GM06990 (cell line): ENCODE measurements around the gene ZFP14.

Experiments used
- DNase-seq: peaks from one replicate; pipeline ENCODE4 v3.0.0-alpha.2; 2011; ENCODE audit not compliant: insufficient read length; ENCODE audit errors: extremely low read depth
- H3K27me3 ChIP-seq: replicated peaks from 2 replicates; pipeline ENCODE4 v1.6.0; 2011; ENCODE audit warnings: low read length; ENCODE audit not compliant: control insufficient read depth, insufficient read depth
- H3K36me3 ChIP-seq: 2 replicates; pipeline ENCODE4 v1.5.1; 2011; ENCODE audit warnings: low read length; ENCODE audit not compliant: control insufficient read depth, insufficient read depth
- H3K4me3 ChIP-seq: replicated peaks from 2 replicates; pipeline ENCODE4 v1.5.1; 2011; ENCODE audit warnings: low read depth, mild to moderate bottlenecking, control low read depth, low read length
- CTCF ChIP-seq: IDR thresholded peaks from 2 replicates; pipeline ENCODE4 v1.5.1; 2011; ENCODE audit warnings: low read length, control low read depth, mild to moderate bottlenecking, inconsistent platforms; ENCODE audit not compliant: insufficient read depth, poor library complexity, severe bottlenecking

The ZFP14 gene

DNA sequence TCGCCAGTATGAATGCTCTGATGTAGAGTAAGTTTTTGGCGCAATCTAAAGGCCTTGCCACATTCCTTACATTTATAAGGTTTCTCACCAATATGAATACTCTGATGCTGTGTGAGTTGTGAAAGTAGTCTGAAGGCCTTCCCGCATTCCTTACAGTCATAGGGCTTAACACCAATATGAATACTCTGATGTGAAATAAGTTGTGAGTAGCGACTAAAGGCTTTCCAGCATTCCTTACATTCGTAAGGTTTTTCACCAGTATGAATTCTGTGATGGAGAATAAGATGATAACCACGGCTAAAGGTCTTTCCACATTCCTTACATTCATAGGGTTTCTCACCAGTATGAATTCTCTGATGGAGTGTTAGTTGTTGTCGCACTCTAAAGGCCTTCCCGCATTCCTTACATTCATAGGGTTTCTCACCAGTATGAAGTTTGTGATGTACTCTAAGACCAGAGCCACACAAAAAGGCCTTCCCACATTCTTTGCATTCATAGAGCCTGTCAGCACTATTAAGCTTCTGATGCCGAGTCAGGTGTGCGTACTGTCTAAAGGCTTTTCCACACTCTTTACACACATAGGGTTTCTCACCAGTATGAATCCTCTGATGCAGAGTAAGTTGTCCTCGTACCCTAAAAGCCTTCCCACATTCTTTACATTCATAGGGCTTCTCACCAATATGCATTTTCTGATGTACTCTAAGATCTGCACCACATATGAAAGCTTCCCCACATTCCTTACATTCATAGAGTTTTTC lies 14.1 kb upstream of the ZFP14 start:
- no peak for DNase-seq
- Histone ChIP-seq H3K4me3 (no peak overlapping the region), H3K27me3 (no peaks in the 10 kb centered on the region), H3K36me3 (peaks cover 6% of the 10 kb centered on the region)
- no peak for TF ChIP-seq CTCF

DNA sequence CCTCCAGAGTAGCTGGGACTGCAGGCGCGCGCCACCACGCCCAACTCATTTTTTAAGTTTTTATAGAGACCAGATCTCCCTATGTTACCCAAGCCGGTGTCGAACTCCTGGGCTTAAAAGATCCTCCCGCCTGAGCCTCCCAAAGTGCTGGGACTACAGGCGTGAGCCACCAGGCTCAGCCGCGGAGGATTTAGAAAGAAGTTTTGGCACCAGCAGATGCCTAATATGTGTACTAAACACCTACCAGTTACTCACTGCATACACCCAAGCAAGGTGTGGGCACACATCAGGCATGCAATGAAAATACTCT lies 464 bp upstream of the ZFP14 start:
- no peak for DNase-seq
- Histone ChIP-seq H3K27me3 (no peaks in the 10 kb centered on the region), H3K36me3 (no peaks in the 10 kb centered on the region), H3K4me3 (peak overlapping the region; percentile 81)
- TF ChIP-seq CTCF: no peak

DNA sequence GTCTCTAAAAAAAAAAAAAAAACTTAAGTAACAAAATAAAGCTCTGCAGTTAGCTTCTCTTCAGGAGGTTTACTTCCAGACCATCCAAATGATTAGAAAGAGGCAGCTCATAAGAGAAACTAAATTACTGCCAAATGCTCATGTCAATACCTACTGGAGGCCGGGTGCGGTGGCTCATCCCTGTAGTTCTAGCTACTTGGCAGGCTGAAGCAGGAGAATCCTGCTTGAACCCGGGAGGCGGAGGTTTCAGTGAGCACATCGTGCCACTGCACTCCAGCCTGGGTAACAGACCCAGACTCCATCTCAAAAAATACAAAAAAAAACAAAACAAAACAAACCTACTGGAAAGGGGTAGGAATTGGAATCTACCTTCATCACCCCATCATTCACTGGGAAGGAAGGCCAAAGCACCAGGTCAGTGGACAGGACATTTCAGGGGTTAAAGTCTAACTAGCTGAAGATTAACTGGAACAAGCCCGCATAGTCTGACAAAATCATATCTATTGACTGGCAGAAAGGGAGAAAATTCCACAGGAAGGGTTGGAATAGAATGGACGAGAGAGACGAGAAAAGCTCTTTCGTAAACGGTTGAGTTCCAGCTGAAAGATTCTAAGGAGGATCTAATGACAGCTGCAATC lies 1.3 kb downstream of the ZFP14 start:
- no peaks in the 10 kb centered on the region for H3K36me3 ChIP-seq
- H3K27me3 ChIP-seq: no peaks in the 10 kb centered on the region
- DNase-seq: no peak
- H3K4me3 ChIP-seq: no peak overlapping the region
- no peak for TF ChIP-seq CTCF

- no peak for TF ChIP-seq CTCF
- Histone ChIP-seq H3K4me3 (no peak overlapping the region), H3K27me3 (no peaks in the 10 kb centered on the region), H3K36me3 (no peaks in the 10 kb centered on the region)
- no peak for DNase-seq
These were observed 5.3 kb downstream of the ZFP14 start for GRCh38 chr19:36373638-36374156.

- no peak for TF ChIP-seq CTCF
- H3K36me3 ChIP-seq: no peaks in the 10 kb centered on the region
- no peak overlapping the region for H3K4me3 ChIP-seq
These were observed 7.1 kb downstream of the ZFP14 start for GRCh38 chr19:36371886-36372285.

More at GRCh38 chr19:36371886-36372285, 7.1 kb downstream of the ZFP14 start:
- DNase-seq: no peak
- H3K27me3 ChIP-seq: no peaks in the 10 kb centered on the region
